H1 (cell line): ENCODE measurements around the gene KRT13. TPM values are rescaled to one million over a fixed set of nuclear protein-coding genes. Genes with fewer than 3 reads are reported as not detected.

Experiments
- CTCF ChIA-PET: fragments of 300-600 bp; sonication (Branson Sonifier 250); formaldehyde crosslinking; loops from one replicate; lab custom pipeline; 2021; ENCODE audit not compliant: partially characterized antibody; lab: Charles Lee
- POLR2A ChIA-PET: fragments of 300-600 bp; sonication (Branson Sonifier 250); formaldehyde crosslinking; loops from one replicate; lab custom pipeline; 2021; ENCODE audit warnings: inconsistent platforms; ENCODE audit not compliant: partially characterized antibody; lab: Charles Lee
- DNase-seq, 2 experiments: peaks; one replicate each; pipeline versions ENCODE4 v3.0.0 to v3.0.0-alpha.2; 2010 to 2022; ENCODE audit warnings: low spot score in 2 of 2, low read depth in 1 of 2, mixed read lengths in 1 of 2
- FAIRE-seq: peaks from 2 replicates; lab custom pipeline; 2011; peaks lifted over from hg19 to GRCh38; lab: Jason Lieb, UNC
- H2AFZ ChIP-seq: 2 replicates; pipeline ENCODE4 v1.8.1; 2012; ENCODE audit warnings: low read length, inconsistent platforms
- H2AK5ac ChIP-seq: 2 replicates; pipeline ENCODE4 v1.6.1; 2013; ENCODE audit warnings: low read depth, low read length
- H2BK120ac ChIP-seq: replicated peaks from 2 replicates; pipeline ENCODE3; 2013; ENCODE audit warnings: low read depth, low read length, inconsistent platforms
- H2BK12ac ChIP-seq: 2 replicates; pipeline ENCODE4 v1.6.1; 2013; ENCODE audit warnings: low read depth, low read length
- H2BK15ac ChIP-seq: 2 replicates; pipeline ENCODE4 v1.6.1; 2013; ENCODE audit warnings: low read length
- H2BK20ac ChIP-seq: 2 replicates; pipeline ENCODE4 v1.6.1; 2013; ENCODE audit warnings: low read length
- H2BK5ac ChIP-seq: 2 replicates; pipeline ENCODE4 v1.6.1; 2013; ENCODE audit warnings: low read depth, low read length
- H3K14ac ChIP-seq: 2 replicates; pipeline ENCODE4 v1.6.1; 2013; ENCODE audit warnings: inconsistent platforms; ENCODE audit not compliant: insufficient read length
- H3K18ac ChIP-seq: 2 replicates; pipeline ENCODE4 v1.6.1; 2013; ENCODE audit warnings: low read length; ENCODE audit errors: extremely low read depth
- H3K23ac ChIP-seq: 2 replicates; pipeline ENCODE4 v1.6.1; 2013; ENCODE audit warnings: inconsistent platforms; ENCODE audit not compliant: insufficient read length
- H3K23me2 ChIP-seq: 2 replicates; pipeline ENCODE4 v1.6.1; 2013; ENCODE audit warnings: low read depth, low read length
- H3K27ac ChIP-seq: 2 replicates; pipeline ENCODE4 v1.6.1; 2011; ENCODE audit warnings: low read depth, low read length, inconsistent platforms
- H3K27me3 ChIP-seq, 4 experiments: replicated peaks in 1 of 4; 1 replicate in 1 of 4; 2 replicates in 3 of 4; pipeline versions ENCODE4 v1.6.1 to v1.8.1; 2011 to 2013; ENCODE audit warnings: low read length in 3 of 4, mild to moderate bottlenecking in 3 of 4, inconsistent platforms in 2 of 4, mixed read lengths in 2 of 4, moderate library complexity in 1 of 4; ENCODE audit not compliant: control insufficient read depth in 3 of 4, insufficient read depth in 3 of 4; ENCODE audit errors: extremely low read depth in 1 of 4
- H3K36me3 ChIP-seq, 4 experiments: 2 replicates each; pipeline versions ENCODE4 v1.6.1 to v1.8.1; 2011 to 2013; ENCODE audit warnings: mild to moderate bottlenecking in 4 of 4, low read length in 3 of 4, moderate library complexity in 2 of 4, control low read depth in 1 of 4, inconsistent platforms in 1 of 4; ENCODE audit not compliant: insufficient read depth in 4 of 4, control insufficient read depth in 2 of 4
- H3K4ac ChIP-seq: replicated peaks from 2 replicates; pipeline ENCODE3; 2013; ENCODE audit warnings: low read length, low read depth, mixed read lengths, inconsistent platforms; ENCODE audit not compliant: insufficient read length
- H3K4me1 ChIP-seq, 4 experiments: replicated peaks in 1 of 4; 1 replicate in 1 of 4; 2 replicates in 3 of 4; pipeline versions ENCODE4 v1.6.1 to v1.8.1; 2011 to 2013; ENCODE audit warnings: low read length in 3 of 4, inconsistent platforms in 2 of 4, mixed read lengths in 1 of 4; ENCODE audit not compliant: insufficient read depth in 4 of 4, control insufficient read depth in 3 of 4
- H3K4me2 ChIP-seq, 2 experiments: 2 replicates each; pipeline versions ENCODE4 v1.6.1 to v1.8.1; 2011 to 2013; ENCODE audit warnings: low read depth in 2 of 2, low read length in 2 of 2, control low read depth in 1 of 2, inconsistent platforms in 1 of 2, mild to moderate bottlenecking in 1 of 2; ENCODE audit not compliant: insufficient read depth in 1 of 2
- H3K4me3 ChIP-seq, 4 experiments: fragments of 200-600, 300-600 bp in 1 of 4; sonication (generic), shearing (Covaris generic), sonication (Bioruptor Twin) in 1 of 4; 2 replicates each; pipeline versions ENCODE4 v1.5.1 to v1.8.1; 2011 to 2016; ENCODE audit warnings: low read length in 4 of 4, low read depth in 3 of 4, control low read depth in 2 of 4, inconsistent platforms in 2 of 4, mild to moderate bottlenecking in 2 of 4, mixed read lengths in 1 of 4, moderate library complexity in 1 of 4; ENCODE audit not compliant: insufficient read depth in 2 of 4; ENCODE audit errors: extremely low read depth in 1 of 4
- H3K56ac ChIP-seq: replicated peaks from 2 replicates; pipeline ENCODE3; 2013; ENCODE audit warnings: low read depth, mild to moderate bottlenecking, mixed read lengths, low read length, inconsistent platforms; ENCODE audit not compliant: insufficient read length
- H3K79me1 ChIP-seq: 2 replicates; pipeline ENCODE4 v1.6.1; 2013; ENCODE audit warnings: low read depth, low read length, control low read depth
- H3K79me2 ChIP-seq, 2 experiments: 2 replicates each; pipeline versions ENCODE4 v1.6.1 to v1.8.1; 2012 to 2013; ENCODE audit warnings: low read length in 2 of 2, mild to moderate bottlenecking in 2 of 2, inconsistent platforms in 1 of 2; ENCODE audit not compliant: insufficient read depth in 2 of 2, control insufficient read depth in 1 of 2
- H3K9ac ChIP-seq, 4 experiments: replicated peaks in 1 of 4; 1 replicate in 1 of 4; 2 replicates in 3 of 4; pipeline versions ENCODE4 v1.6.1 to v1.8.1; 2011 to 2013; ENCODE audit warnings: low read depth in 3 of 4, low read length in 3 of 4, control low read depth in 2 of 4, mild to moderate bottlenecking in 2 of 4, moderate library complexity in 2 of 4, inconsistent platforms in 1 of 4; ENCODE audit errors: extremely low read depth in 1 of 4
- H3K9me3 ChIP-seq, 2 experiments: 2 replicates each; pipeline versions ENCODE4 v1.6.1 to v1.8.1; 2012 to 2013; ENCODE audit warnings: mild to moderate bottlenecking in 2 of 2, moderate library complexity in 2 of 2, control low read depth in 1 of 2, inconsistent platforms in 1 of 2, low read depth in 1 of 2, low read length in 1 of 2, mixed read lengths in 1 of 2; ENCODE audit not compliant: insufficient read depth in 2 of 2
- H4K20me1 ChIP-seq, 2 experiments: replicated peaks in 1 of 2; 2 replicates each; pipeline versions ENCODE3 to v1.8.1; 2011 to 2013; ENCODE audit warnings: inconsistent platforms in 2 of 2, low read length in 2 of 2, mild to moderate bottlenecking in 1 of 2; ENCODE audit not compliant: insufficient read depth in 2 of 2, control insufficient read depth in 1 of 2
- H4K5ac ChIP-seq: 2 replicates; pipeline ENCODE4 v1.6.1; 2013; ENCODE audit warnings: low read length, low read depth, mixed read lengths, inconsistent platforms; ENCODE audit not compliant: insufficient read length
- H4K8ac ChIP-seq: 2 replicates; pipeline ENCODE4 v1.8.0; 2013; ENCODE audit warnings: mild to moderate bottlenecking, moderate library complexity, low read length, inconsistent platforms; ENCODE audit not compliant: insufficient read depth; ENCODE audit errors: extremely low read depth
- H4K91ac ChIP-seq: replicated peaks from 2 replicates; pipeline ENCODE3; 2013; ENCODE audit warnings: low read length, mixed read lengths, inconsistent platforms; ENCODE audit not compliant: insufficient read length
- ASH2L ChIP-seq: fragments of 200-600, 300-600 bp; sonication (generic); IDR thresholded peaks from one replicate; pipeline ENCODE4 v1.7.1; 2017; ENCODE audit warnings: low read length
- CREB1 ChIP-seq: IDR thresholded peaks from 2 replicates; pipeline ENCODE4 v1.6.1; 2012; ENCODE audit warnings: inconsistent platforms
- CTBP2 ChIP-seq: IDR thresholded peaks from 2 replicates; pipeline ENCODE4 v1.7.0; 2011; ENCODE audit warnings: borderline replicate concordance, mild to moderate bottlenecking, moderate library complexity, mixed read lengths, low read length; ENCODE audit not compliant: insufficient read depth, insufficient read length
- EGR1 ChIP-seq: IDR thresholded peaks from 2 replicates; pipeline ENCODE4 v1.6.1; 2011; ENCODE audit warnings: low read depth, low read length, borderline replicate concordance
- EZH2 ChIP-seq: fragments of 200-600 bp; sonication (generic); IDR thresholded peaks from 2 replicates; pipeline ENCODE4 v1.7.1; 2012; ENCODE audit warnings: low read depth, mild to moderate bottlenecking, moderate library complexity, low read length, inconsistent platforms; ENCODE audit not compliant: severe bottlenecking
- GTF2F1 ChIP-seq: IDR thresholded peaks from 2 replicates; pipeline ENCODE4 v1.6.1; 2012; ENCODE audit warnings: low read depth, low read length, improper control_type of control experiment, borderline replicate concordance
- JUND ChIP-seq: IDR thresholded peaks from 2 replicates; pipeline ENCODE4 v1.6.1; 2011; ENCODE audit warnings: mild to moderate bottlenecking, improper control_type of control experiment, low read length
- KDM4A ChIP-seq: IDR thresholded peaks from one replicate; pipeline ENCODE4 v1.7.1; 2012; ENCODE audit warnings: low read depth, mild to moderate bottlenecking, moderate library complexity, low read length, inconsistent platforms; ENCODE audit not compliant: severe bottlenecking
- RAD21 ChIP-seq, 2 experiments: IDR thresholded peaks in 1 of 2; conservative IDR thresholded peaks in 1 of 2; 2 replicates each; pipeline ENCODE4 v1.6.1; 2011; ENCODE audit warnings: low read depth in 2 of 2, low read length in 2 of 2, improper control_type of control experiment in 1 of 2, inconsistent platforms in 1 of 2, mild to moderate bottlenecking in 1 of 2, moderate library complexity in 1 of 2
- RNF2 ChIP-seq: fragments of 200-900, 300-1000 bp; sonication (generic); IDR thresholded peaks from 2 replicates; pipeline ENCODE4 v1.7.1; 2016; ENCODE audit warnings: borderline replicate concordance, low read depth, mild to moderate bottlenecking, antibody characterized with exemption, low read length; ENCODE audit not compliant: poor library complexity, severe bottlenecking; ENCODE audit errors: missing control alignments
- SRF ChIP-seq: IDR thresholded peaks from 2 replicates; pipeline ENCODE4 v1.6.1; 2011; ENCODE audit warnings: mild to moderate bottlenecking, low read depth, low read length, moderate library complexity
- TAF7 ChIP-seq: optimal IDR thresholded peaks from 2 replicates; pipeline ENCODE3; 2011; ENCODE audit warnings: low read depth, mild to moderate bottlenecking, inconsistent platforms, low read length, moderate library complexity, borderline replicate concordance
- TBP ChIP-seq: IDR thresholded peaks from 2 replicates; pipeline ENCODE4 v1.6.1; 2011; ENCODE audit warnings: low read depth, low read length, improper control_type of control experiment
- TEAD4 ChIP-seq: IDR thresholded peaks from 2 replicates; pipeline ENCODE4 v1.6.1; 2012; ENCODE audit warnings: low read depth, low read length, inconsistent platforms, mixed read lengths
- WGBS, 2 experiments: shearing (Covaris generic) in 1 of 2; methylation state at CpG; one replicate each; pipeline versions ENCODE4 v1.1.6 to v1.1.7; 2013 to 2015; ENCODE audit warnings: low lambda C conversion rate in 2 of 2, mixed read lengths in 2 of 2, inconsistent platforms in 1 of 2, low coverage in 1 of 2, missing lambda C conversion rate in 1 of 2; ENCODE audit not compliant: insufficient replicate concordance in 2 of 2, insufficient coverage in 1 of 2, insufficient read length in 1 of 2; ENCODE audit errors: extremely low coverage in 1 of 2, missing lambda C conversion rate in 1 of 2; 5-methylcytosine and 5-hydroxymethylcytosine counted together
- polyA plus RNA-seq, 7 experiments: library from polyadenylated mRNA; depleted of rRNA in 3 of 7; stranded (reverse) in 5 of 7; unstranded in 2 of 7; fragments of >200 nt in 5 of 7; fragments of 200-250 nt in 2 of 7; gene quantifications; 1 replicate in 5 of 7; 2 replicates in 1 of 7; 4 replicates in 1 of 7; pipeline versions ENCODE4 v1.2.1 to v1.2.3, GENCODE V29; 2011 to 2013; ENCODE audit warnings: missing spikeins in 2 of 7, mixed read lengths in 2 of 7
- total RNA-seq: library from RNA; stranded (reverse); fragmentation: NEBNext Ultra II Directional; extraction: Animal tissue kit (Norgen Biotek cat#: 25700); gene quantifications from 2 replicates; pipeline ENCODE4 v1.2.1, GENCODE V29; 2021

Gene KRT13
- total and polyA plus RNA-seq, 2 of the 8 experiments (the other 6 are each of a cell fraction or from before 2014, with no cell fraction given): 0.09 TPM; not detected in 1

DNA sequence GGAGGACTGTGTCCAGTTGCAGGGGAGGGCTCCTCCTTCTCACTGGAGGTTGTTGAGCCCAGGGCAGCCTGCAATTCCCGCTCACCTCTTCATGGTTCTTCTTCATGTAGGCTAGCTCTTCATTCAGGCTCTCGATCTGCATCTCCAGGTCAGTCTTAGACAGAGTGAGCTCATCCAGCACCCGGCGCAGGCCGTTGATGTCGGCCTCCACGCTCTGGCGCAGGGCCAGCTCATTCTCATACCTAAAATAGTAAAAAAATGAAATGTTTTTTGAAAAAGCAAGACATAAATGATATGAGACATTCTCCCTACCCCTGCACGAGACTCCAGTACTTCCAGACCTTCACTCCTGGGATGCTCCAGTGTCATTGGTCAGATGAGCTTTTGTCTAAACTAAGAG is 2.2 kb downstream of the KRT13 start:
- DNase-seq (no peak), FAIRE-seq (no peak)
- no peak overlapping the region for H3K4me2 ChIP-seq
- no peak overlapping the region for H3K27ac ChIP-seq
- no peak overlapping the region for H2BK20ac ChIP-seq
- no peak overlapping the region for H4K8ac ChIP-seq
- no peaks in the 10 kb centered on the region for H3K79me1 ChIP-seq
- no peaks in the 10 kb centered on the region for H4K20me1 ChIP-seq
- H2AFZ ChIP-seq: no peak overlapping the region
- ChIA-PET CTCF (interaction anchor here (0.7 to 33.9 kb wide), 9 partner anchors 10 to 171 kb away, joined by 3 to 427 read pairs (median 6); partner anchors contain the start of gene KRT36), POLR2A (interaction anchor here (0.6 to 5.6 kb wide), 3 partner anchors 18 to 25 kb away, joined by 5 to 32 read pairs (median 14); partner anchors contain the start of gene KRT19)
- no peak overlapping the region for H2BK120ac ChIP-seq
- H3K18ac ChIP-seq: no peak overlapping the region
- H3K23me2 ChIP-seq: no peaks in the 10 kb centered on the region
- peaks cover 0 to 19% (median 11%) of the 10 kb centered on the region in 4 experiments; a peak in 6 of 7 replicates for H3K4me1 ChIP-seq
- H3K79me2 ChIP-seq: no peaks in the 10 kb centered on the region
- H3K4me3 ChIP-seq: no peak overlapping the region
- H3K4ac ChIP-seq: no peak overlapping the region
- H2BK5ac ChIP-seq: no peak overlapping the region; the same call in 1 of the 2 replicates
- H3K36me3 ChIP-seq: no peaks in the 10 kb centered on the region
- H3K9ac ChIP-seq: no peak overlapping the region
- H3K14ac ChIP-seq: no peak overlapping the region
- WGBS, 2 experiments: 91% methylated on average over 9 of the region's 9 CpGs; no CpG with 5 or more reads in 1 of the 2 experiments
- H2BK15ac ChIP-seq: 0 out of 2 replicates have a peak overlapping the region, but pooled peaks have one; percentile 72
- H2AK5ac ChIP-seq: no peak overlapping the region
- H4K91ac ChIP-seq: no peak overlapping the region
- H3K23ac ChIP-seq: no peak overlapping the region
- H4K5ac ChIP-seq: no peak overlapping the region
- H3K9me3 ChIP-seq: no peaks in the 10 kb centered on the region
- no peak overlapping the region for H2BK12ac ChIP-seq
- no peak overlapping the region for H3K56ac ChIP-seq
- no peaks in the 10 kb centered on the region for H3K27me3 ChIP-seq
- no peak for TF ChIP-seq KDM4A
- TF ChIP-seq CTBP2: no peak
- no peak for TF ChIP-seq CREB1
- TF ChIP-seq RNF2: no peak
- no peak for TF ChIP-seq RAD21 (IDR thresholded peaks at IDR 0.05 in 1 of 2, conservative IDR thresholded peaks at IDR 0.05 in 1 of 2; ENCODE audit: low read depth in 2 of 2, low read length in 2 of 2)
- no peak for TF ChIP-seq TEAD4
- TF ChIP-seq EGR1: no peak
- no peak for TF ChIP-seq TBP
- TF ChIP-seq SRF: no peak
- TF ChIP-seq EZH2: no peak
- no peak for TF ChIP-seq TAF7
- TF ChIP-seq GTF2F1: no peak
- TF ChIP-seq ASH2L: no peak
- TF ChIP-seq JUND: no peak
